ENCODE data around the gene MEGF6.

MEGF6 gene

GRCh38 chr1:3516481-3516869 lies 94.8 kb downstream of the MEGF6 start:
- no peak for DNase-seq

DNA sequence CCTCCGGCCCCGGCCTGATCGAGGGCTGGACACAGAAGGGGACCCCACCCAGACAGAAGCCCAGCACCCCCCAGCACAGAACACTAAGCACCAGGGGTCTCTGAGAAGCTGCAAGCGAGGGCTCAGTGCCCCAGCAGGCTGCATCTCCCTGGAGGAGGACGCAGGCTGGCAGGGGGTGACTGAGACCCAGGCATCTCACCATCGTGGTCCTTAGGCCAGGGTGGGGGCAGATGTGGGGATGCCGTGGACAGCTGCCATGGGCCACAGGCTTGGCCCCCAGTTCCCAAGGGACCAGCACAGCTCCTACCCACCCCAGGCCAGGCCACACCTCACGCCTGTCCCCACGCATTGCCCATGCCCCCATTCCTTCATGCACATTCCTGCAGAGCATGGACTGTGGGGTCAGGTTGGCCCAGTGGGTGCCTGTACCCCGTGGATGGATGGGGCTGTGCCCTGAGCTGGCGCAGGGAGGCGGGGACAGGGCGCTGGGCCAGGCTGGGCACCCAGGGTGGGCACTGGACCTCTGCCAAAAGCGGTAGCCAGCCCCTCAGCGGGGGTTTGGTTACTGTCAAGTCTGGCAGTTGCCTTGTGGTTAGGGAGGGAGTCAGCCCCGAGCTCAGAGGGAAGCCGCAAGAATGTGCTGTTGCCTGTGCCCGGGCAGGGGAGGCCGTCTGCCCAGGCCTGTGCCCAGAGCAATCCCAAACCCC lies 95.4 kb downstream of the MEGF6 start:
- no peak for DNase-seq

DNA sequence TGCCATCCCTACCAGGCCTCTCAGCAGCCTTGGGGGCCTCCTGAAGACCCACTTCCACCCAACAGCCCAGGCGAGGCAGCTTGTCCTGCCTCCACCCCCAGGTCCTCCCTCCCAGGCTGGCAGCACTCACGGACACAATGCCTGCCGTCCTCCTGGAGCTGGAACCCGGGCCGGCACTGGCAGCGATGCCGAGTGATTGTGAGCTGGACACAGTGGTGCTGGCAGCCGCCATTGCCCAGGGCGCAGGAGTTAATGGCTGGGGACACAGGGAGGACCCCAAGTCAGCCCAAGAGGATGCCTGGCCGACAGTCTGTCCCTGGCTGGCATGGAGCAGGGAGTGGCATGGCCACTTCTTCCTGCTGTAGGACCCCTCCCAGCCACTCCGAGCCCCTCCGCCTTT lies 96.0 kb downstream of the MEGF6 start:
- DNase-seq: no peak

GRCh38 chr1:3514404-3514803 lies 96.9 kb downstream of the MEGF6 start:
- DNase-seq: no peak

DNA sequence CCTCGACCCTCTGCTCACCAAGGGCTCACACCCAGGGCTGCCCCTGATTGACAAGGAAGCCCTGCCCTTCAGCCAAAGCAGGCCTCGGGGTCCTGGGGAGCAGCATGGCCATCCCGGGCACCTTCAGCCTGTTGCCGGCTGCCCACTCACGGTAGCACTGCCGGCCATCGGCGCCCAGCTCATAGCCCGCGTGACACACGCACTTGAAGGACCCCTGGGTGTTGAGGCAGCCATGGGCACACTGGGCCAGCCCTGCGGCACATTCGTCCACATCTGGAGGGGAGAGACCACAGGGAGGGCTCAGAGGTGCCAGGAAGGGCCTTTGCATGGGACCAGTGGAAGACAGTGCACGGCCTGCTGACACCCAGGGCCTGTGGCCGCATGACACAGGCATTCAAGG lies 99.5 kb downstream of the MEGF6 start:
- DNase-seq: no peak

GRCh38 chr1:3511306-3511705 lies 100.0 kb downstream of the MEGF6 start:
- no peak for DNase-seq

- no peak for DNase-seq
These were observed 100.4 kb downstream of the MEGF6 start for GRCh38 chr1:3510956-3511250.

- DNase-seq: no peak
These were observed 101.0 kb downstream of the MEGF6 start for GRCh38 chr1:3510136-3510955.

DNA sequence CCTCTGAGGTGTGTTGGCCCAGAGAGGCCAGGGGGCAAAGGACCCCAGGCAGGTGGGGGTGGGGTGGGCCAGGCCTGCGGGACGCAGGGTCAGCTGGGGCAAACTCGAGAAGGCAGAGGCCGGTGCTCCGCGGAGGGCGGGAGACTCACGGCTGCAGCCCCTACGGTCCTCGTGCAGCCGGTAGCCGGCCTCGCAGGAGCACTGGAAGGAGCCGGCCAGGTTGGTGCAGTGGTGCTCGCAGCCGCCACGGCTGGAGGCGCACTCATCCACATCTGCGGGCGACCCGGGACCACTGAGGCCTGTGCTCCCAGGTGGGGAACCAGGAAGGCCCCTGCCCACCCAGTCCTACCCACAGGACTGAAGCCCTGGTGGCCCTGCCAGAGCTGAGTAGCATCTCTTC lies 101.6 kb downstream of the MEGF6 start:
- DNase-seq: no peak

- no peak for DNase-seq
These were observed 102.4 kb downstream of the MEGF6 start for GRCh38 chr1:3508757-3509415.

DNA sequence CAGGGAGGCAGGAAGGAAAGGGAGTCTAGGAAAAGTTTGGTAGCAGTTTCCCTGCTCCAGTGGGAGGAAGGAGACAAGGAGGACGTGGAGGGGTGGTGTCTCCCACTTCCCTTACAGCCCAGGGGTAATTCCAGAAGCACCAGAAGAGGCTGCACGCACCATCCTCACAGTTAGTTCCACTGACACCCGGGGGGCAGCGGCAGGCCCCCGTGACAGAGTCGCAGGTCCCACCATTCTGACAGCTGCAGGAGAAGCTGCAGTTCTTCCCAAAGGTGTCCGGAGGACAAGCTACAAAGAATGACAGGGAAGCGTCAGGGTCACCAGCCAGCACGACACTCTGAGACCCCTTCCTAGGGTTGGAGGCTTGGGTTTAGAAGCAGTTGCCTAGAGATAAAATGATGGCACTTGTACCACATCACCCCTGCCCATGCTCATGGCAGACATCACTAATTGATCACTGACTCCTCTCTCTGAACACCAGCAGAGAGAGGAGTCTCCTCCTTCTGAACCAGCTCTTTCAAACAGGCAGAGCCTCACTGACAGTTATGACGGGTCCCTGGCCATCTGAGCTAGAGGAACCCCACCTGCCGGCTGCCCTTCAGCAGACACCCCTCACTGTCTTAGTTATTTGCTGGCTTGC lies 103.6 kb downstream of the MEGF6 start:
- DNase-seq: no peak

DNA sequence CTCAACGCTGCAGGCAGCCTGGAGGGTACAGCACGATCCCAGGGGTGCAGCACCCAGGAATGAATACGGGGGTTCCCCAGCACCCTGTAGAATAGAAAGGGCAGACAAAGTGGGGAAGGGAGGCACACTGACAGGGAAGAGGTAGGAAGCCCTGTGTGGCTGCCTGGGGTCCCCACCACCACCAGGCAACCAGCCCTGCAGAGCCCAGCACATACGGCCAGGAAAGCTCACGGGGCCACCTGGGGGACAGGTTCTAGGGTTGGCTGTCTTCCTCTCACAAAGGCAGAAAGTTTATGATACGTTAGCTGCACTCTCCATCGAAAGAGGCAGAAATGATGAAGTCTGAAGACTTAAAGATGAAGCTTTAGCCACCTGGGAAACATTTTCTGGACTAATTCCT lies 104.4 kb downstream of the MEGF6 start:
- DNase-seq: no peak

GRCh38 chr1:3506041-3506440 lies 105.3 kb downstream of the MEGF6 start:
- no peak for DNase-seq

GRCh38 chr1:3505161-3505560 lies 106.1 kb downstream of the MEGF6 start:
- DNase-seq: no peak

GRCh38 chr1:3504822-3505153 lies 106.5 kb downstream of the MEGF6 start:
- DNase-seq: no peak

DNA sequence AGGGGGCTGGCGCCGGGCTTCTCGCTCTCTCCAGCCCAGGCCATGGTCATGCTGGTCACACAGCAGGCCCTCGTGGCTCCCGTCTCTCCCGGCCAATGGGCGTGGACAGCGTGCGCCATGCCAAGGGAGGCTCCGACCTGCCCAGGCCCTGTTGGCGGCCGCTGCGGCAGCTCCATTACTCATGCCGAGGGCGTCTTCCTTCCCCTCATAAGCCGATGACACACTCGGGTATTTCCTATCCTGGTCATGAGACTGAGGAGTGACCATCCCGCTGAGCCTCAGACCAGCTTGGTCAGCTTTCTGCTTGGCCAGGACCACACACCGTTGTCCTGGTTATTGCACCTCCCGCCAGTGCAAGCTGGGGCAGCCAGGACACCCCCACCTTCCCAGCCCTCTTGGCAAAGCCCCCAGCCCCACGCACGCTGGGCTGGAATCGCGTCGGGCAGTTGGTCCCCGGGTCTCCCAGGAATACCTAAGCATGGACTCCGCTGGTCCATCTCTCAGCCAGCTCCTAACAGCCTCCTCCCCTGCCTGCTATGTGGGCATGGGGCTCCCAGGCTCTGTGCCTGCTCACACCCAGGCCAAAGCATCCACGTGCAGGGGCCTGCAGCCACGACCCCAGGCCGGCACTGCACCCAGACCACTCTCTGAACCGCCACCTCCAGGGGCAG lies 107.0 kb downstream of the MEGF6 start:
- no peak for DNase-seq

GRCh38 chr1:3503525-3503886 lies 107.8 kb downstream of the MEGF6 start:
- DNase-seq: no peak

GRCh38 chr1:3502641-3503524 lies 108.4 kb downstream of the MEGF6 start:
- no peak for DNase-seq

DNA sequence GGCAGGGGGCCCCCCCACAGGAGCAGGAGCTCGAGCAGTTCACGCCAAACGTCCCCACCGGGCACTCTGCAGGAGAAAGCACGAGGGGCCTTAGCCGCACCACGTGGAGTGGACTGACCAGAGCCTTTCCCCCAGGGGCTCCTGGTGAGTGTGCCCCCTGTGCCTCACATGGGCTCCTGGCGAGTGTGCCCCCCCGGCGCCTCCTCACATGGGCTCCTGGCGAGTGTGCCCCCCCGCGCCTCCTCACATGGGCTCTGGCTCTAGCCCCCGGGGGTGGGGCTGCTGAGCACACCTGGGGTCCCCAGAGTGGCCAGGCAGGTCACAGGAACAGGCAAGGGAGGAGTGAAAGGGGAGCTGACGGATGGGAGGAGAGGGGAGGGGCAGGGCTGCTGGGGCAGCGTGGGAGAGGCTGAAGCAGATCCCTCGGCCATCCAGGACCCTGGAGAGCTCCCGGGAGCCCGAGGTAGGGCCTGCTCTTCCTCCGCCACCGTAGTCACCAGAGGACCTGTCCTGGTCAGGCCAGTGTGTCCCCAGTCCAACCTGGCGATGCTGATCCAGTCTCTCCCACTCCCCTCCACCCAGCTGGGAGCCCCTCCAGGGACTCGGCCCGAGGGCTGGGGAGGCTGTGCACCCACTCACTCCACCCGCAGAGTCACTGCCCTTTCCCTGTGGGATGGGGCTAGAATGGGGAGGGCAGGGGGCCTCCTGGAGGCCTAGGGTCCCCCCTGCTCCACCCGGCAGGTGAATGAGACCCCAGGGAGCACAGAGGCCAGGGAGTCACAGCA lies 109.3 kb downstream of the MEGF6 start:
- DNase-seq: peak; percentile 89

DNA sequence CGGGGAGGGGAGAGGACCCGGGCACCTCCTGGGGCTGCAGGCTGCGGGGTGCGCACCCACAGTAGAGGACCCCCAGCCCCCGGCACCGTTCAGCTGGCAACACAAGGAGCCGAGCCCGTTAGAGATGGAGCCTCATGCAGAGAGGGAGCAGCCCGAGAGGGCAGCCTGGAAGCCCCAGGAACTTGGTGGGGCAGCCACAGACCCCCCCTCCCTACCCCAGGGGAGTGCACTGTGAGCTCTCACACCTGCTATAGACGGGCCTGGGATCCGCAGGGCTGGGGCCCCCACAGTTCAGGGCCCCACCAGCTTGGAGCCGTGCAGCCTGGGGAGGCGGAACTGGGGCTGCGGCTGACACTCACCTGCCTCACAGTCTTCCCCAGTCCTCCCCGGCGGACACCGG lies 109.9 kb downstream of the MEGF6 start:
- no peak for DNase-seq

DNA sequence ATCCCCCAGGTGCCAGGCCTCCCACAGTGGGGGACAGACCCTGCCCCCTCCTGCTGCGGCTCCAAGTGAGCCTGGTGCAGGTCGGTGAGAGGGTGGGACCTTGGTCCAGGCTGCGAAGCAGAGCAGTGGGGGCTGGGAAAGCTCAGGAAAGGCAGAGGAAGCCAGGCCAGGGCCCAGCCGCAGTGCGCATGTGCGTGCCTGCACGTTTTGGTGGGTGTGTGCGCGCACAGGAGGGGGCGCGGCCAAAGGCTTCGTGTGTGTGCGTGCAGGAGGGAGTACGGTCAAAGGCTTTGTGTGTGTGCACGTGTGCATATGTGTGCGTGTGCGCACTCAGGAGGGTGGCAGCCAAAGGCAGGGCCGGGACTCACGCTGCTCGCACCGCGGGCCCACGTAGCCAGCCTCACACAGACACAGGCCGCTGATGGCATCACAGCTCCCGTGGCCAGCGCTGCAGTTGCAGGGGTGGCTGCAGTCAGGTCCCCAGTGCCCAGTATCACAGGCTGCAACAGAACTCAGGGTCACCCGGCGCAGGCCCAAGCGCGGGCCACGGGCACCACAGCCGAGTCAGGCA lies 111.0 kb downstream of the MEGF6 start:
- no peak for DNase-seq
